Hepatocyte (in vitro differentiated cells): ENCODE results near the gene HS3ST5. TPM values are rescaled to one million over a fixed set of nuclear protein-coding genes. Genes with fewer than 3 reads are reported as not detected.
A peak's percentile ranks its signal among the peaks of the same experiment; 100 is the strongest.

Source experiments
- DNase-seq: peaks from one replicate; pipeline ENCODE4 v3.0.0-alpha.2; 2016; ENCODE audit warnings: low spot score
- H2AFZ ChIP-seq: fragments of 200-600 bp; sonication (generic); 2 replicates; pipeline ENCODE4 v1.6.0; 2016; ENCODE audit warnings: antibody characterized with exemption, mild to moderate bottlenecking
- H3K27ac ChIP-seq: fragments of 200-600 bp; sonication (generic); 2 replicates; pipeline ENCODE4 v1.5.1; 2016; ENCODE audit warnings: mild to moderate bottlenecking
- H3K27me3 ChIP-seq: fragments of 200-600 bp; sonication (generic); 2 replicates; pipeline ENCODE4 v1.6.1; 2016
- H3K36me3 ChIP-seq: fragments of 200-600 bp; sonication (generic); replicated peaks from 2 replicates; pipeline ENCODE4 v1.5.1; 2016; ENCODE audit warnings: low read depth; ENCODE audit not compliant: insufficient read depth
- H3K4me1 ChIP-seq: fragments of 200-600 bp; sonication (generic); 2 replicates; pipeline ENCODE4 v1.5.1; 2016; ENCODE audit warnings: mild to moderate bottlenecking, moderate library complexity; ENCODE audit not compliant: insufficient read depth
- H3K4me2 ChIP-seq: fragments of 200-600 bp; sonication (generic); 2 replicates; pipeline ENCODE4 v1.6.0; 2016
- H3K4me3 ChIP-seq: fragments of 200-600 bp; sonication (generic); 2 replicates; pipeline ENCODE4 v1.5.1; 2016; ENCODE audit warnings: mild to moderate bottlenecking
- H3K79me2 ChIP-seq: fragments of 200-600 bp; sonication (generic); 2 replicates; pipeline ENCODE4 v1.6.0; 2017; ENCODE audit warnings: mild to moderate bottlenecking
- H3K9me2 ChIP-seq: fragments of 200-600 bp; sonication (generic); replicated peaks from 2 replicates; pipeline ENCODE4 v1.6.0; 2017; ENCODE audit warnings: mild to moderate bottlenecking; ENCODE audit not compliant: insufficient read depth
- H3K9me3 ChIP-seq: fragments of 200-600 bp; sonication (generic); 2 replicates; pipeline ENCODE4 v1.5.1; 2016; ENCODE audit warnings: low read depth, mild to moderate bottlenecking
- H4K20me1 ChIP-seq: fragments of 200-600 bp; sonication (generic); 2 replicates; pipeline ENCODE4 v1.6.0; 2016; ENCODE audit warnings: mild to moderate bottlenecking; ENCODE audit not compliant: insufficient read depth, poor library complexity, severe bottlenecking
- EZH2 ChIP-seq: fragments of 200-600 bp; sonication (generic); IDR thresholded peaks from 2 replicates; pipeline ENCODE4 v1.6.1; 2016; ENCODE audit warnings: antibody characterized with exemption, mild to moderate bottlenecking, borderline replicate concordance
- EZH2phosphoT487 ChIP-seq: fragments of 200-600 bp; sonication (generic); IDR thresholded peaks from one replicate; pipeline ENCODE4 v1.6.1; 2018; ENCODE audit warnings: antibody characterized with exemption, mild to moderate bottlenecking, low read depth, moderate library complexity; ENCODE audit not compliant: unreplicated experiment, severe bottlenecking
- WGBS: methylation state at CpG from one replicate; pipeline ENCODE4 v1.1.6; 2016; ENCODE audit warnings: low lambda C conversion rate; ENCODE audit errors: missing lambda C conversion rate; 5-methylcytosine and 5-hydroxymethylcytosine counted together
- polyA plus RNA-seq: library from polyadenylated mRNA; unstranded; fragments of >200 nt; fragmentation: Nextera tagmentation; extraction: Ambion mirVana; gene quantifications from 2 replicates; pipeline ENCODE4 v1.2.1, GENCODE V29; 2016
- total RNA-seq: library from RNA; depleted of rRNA; stranded (reverse); fragments of >200 nt; gene quantifications from 2 replicates; pipeline ENCODE4 v1.2.3, GENCODE V29; 2014
- TF ChIP-seq, protein P1 (sequence below): fragments of 200-600 bp; sonication (generic); IDR thresholded peaks from 2 replicates; pipeline ENCODE4 v1.5.1; 2016; ENCODE audit warnings: antibody characterized with exemption, mild to moderate bottlenecking; ENCODE audit not compliant: poor library complexity

The HS3ST5 gene
- total and polyA plus RNA-seq, 2 experiments from 2014 or later, result 0.73 to 1.4 TPM

DNA sequence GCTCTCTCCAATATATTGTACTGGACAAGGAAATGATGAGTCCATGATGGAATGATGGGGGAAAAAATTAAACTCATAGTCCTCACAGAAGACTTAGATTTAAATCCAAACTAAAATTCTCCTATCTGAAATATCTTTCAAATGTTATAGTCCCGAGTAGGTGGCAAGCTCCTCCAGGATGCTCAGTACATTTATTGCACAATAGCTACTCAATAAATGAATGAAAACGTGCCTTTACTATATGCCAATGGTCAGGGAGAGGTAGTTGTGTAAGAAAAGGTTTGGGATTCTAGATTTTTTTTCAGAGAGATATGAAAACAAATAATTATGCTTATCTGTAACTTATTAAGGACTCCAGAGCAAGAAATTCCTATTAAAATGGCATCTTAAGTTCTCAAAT, 32.8 kb downstream of the HS3ST5 start:
- Histone ChIP-seq H2AFZ (no peak overlapping the region), H3K4me3 (no peak overlapping the region), H3K79me2 (no peaks in the 10 kb centered on the region), H3K27ac (no peak overlapping the region), H3K36me3 (no peaks in the 10 kb centered on the region), H4K20me1 (no peaks in the 10 kb centered on the region), H3K4me2 (no peak overlapping the region), H3K9me3 (no peaks in the 10 kb centered on the region), H3K27me3 (no peaks in the 10 kb centered on the region), H3K9me2 (no peaks in the 10 kb centered on the region), H3K4me1 (no peaks in the 10 kb centered on the region)
- DNase-seq, result no peak
- TF ChIP-seq EZH2phosphoT487 (no peak), EZH2 (no peak)
- TF ChIP-seq, protein P1, sequence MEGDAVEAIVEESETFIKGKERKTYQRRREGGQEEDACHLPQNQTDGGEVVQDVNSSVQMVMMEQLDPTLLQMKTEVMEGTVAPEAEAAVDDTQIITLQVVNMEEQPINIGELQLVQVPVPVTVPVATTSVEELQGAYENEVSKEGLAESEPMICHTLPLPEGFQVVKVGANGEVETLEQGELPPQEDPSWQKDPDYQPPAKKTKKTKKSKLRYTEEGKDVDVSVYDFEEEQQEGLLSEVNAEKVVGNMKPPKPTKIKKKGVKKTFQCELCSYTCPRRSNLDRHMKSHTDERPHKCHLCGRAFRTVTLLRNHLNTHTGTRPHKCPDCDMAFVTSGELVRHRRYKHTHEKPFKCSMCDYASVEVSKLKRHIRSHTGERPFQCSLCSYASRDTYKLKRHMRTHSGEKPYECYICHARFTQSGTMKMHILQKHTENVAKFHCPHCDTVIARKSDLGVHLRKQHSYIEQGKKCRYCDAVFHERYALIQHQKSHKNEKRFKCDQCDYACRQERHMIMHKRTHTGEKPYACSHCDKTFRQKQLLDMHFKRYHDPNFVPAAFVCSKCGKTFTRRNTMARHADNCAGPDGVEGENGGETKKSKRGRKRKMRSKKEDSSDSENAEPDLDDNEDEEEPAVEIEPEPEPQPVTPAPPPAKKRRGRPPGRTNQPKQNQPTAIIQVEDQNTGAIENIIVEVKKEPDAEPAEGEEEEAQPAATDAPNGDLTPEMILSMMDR, result no peak
- 86% methylated on average over 2 of the region's 2 CpGs for WGBS

DNA sequence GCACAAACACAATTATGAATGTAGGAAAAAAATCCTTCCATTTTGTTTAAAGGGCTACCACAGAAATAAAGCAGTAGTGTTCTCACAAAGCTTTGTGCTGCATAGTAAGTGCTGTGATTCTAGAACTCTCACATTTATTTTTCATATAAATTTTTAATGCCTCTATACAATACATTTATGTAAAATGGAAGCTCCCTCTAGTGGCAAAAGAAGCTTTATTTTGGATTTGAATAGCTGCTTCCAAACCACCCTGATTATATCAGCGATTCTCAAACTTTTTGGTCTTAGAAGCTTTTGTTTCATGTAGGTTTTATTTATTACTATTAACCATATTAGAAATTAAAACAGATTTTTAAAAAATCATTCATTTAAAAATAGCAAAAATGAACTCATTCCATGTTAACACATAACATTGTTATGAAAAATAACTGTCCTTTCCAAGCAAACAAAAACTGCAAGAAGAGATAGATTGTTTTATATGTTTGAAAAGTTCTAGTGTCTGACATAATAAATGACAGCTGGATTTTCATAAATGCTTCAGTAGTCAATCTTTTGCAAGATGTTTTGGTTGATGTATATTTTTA, 38.4 kb downstream of the HS3ST5 start:
- peak; percentile 48 for DNase-seq
- no peak overlapping the region for H3K4me2 ChIP-seq
- no peak for TF ChIP-seq EZH2
- TF ChIP-seq EZH2phosphoT487, result no peak
- TF ChIP-seq, protein P1, result peak; percentile 66
- H3K9me3 ChIP-seq, result no peaks in the 10 kb centered on the region
- no peak overlapping the region for H2AFZ ChIP-seq
- no peaks in the 10 kb centered on the region for H3K36me3 ChIP-seq
- no peaks in the 10 kb centered on the region for H3K79me2 ChIP-seq
- no peaks in the 10 kb centered on the region for H3K4me1 ChIP-seq
- no peaks in the 10 kb centered on the region for H3K27me3 ChIP-seq
- H4K20me1 ChIP-seq, result no peaks in the 10 kb centered on the region
- 82% methylated on average over 1 of the region's 1 CpG for WGBS
- H3K27ac ChIP-seq, result no peak overlapping the region
- no peak overlapping the region for H3K4me3 ChIP-seq
- H3K9me2 ChIP-seq, result no peaks in the 10 kb centered on the region

DNA sequence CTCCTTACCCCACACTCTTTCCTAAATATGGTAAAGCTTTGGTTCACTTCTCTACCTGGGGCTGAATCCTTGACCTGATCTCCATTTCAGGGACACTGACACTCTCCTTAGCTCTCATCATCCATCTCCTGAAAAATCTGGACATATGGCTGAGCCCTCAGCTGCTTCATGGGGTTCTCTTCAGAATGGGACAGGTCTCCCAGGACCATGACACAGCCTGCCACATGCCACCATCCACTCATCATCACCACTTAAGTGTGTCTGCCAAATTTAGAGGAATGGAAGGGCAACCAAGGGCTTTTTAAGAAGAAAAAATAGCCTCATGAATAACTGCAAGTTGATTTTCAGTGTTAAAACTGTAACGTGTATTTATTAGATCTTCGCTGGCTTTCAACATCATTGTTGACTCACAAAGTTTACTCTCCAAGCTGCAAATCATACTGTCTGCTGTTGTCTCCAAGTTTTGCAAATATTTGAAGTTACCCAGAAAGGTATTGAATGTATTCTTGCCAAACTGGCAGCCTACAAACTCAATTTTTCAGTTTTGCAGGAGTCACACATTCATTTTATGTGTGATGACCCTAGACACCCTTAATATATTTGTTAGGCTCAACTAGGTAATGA, 41.1 kb downstream of the HS3ST5 start:
- no peaks in the 10 kb centered on the region for H3K4me1 ChIP-seq
- H4K20me1 ChIP-seq, result no peaks in the 10 kb centered on the region
- no peaks in the 10 kb centered on the region for H3K9me3 ChIP-seq
- no peaks in the 10 kb centered on the region for H3K27me3 ChIP-seq
- no peaks in the 10 kb centered on the region for H3K36me3 ChIP-seq
- no peak overlapping the region for H3K27ac ChIP-seq
- TF ChIP-seq EZH2 (no peak), EZH2phosphoT487 (no peak)
- TF ChIP-seq, protein P1, result no peak
- WGBS, result 57% methylated on average over 2 of the region's 2 CpGs
- no peaks in the 10 kb centered on the region for H3K79me2 ChIP-seq
- no peak overlapping the region for H3K4me3 ChIP-seq
- H3K4me2 ChIP-seq, result no peak overlapping the region
- DNase-seq, result no peak
- H2AFZ ChIP-seq, result no peak overlapping the region
- no peaks in the 10 kb centered on the region for H3K9me2 ChIP-seq
